GM12892 (cell line): ENCODE results near the gene ABCB6.

ENCODE experiments used
- POLR2A ChIP-seq: IDR thresholded peaks from 2 replicates; pipeline ENCODE4 v1.6.1; 2011; ENCODE audit warnings: low read depth, low read length, control low read depth
- POLR2AphosphoS5 ChIP-seq: IDR thresholded peaks from 2 replicates; pipeline ENCODE4 v1.6.1; 2011; ENCODE audit warnings: low read depth, low read length, control low read depth
- TAF1 ChIP-seq: IDR thresholded peaks from 2 replicates; pipeline ENCODE4 v1.6.1; 2011; ENCODE audit warnings: low read depth, mild to moderate bottlenecking, control low read depth, low read length, borderline replicate concordance

GRCh38 chr2:219243291-219243761 lies 24.6 kb upstream of the ABCB6 start:
- TF ChIP-seq POLR2A (no peak), TAF1 (no peak), POLR2AphosphoS5 (no peak)
